Endothelial cell of umbilical vein (primary cell): ENCODE data around the gene ALOX15B.

Experiments
- CTCF ChIP-seq, 2 donors: IDR thresholded peaks; 1 replicate in 1 of 2; 2 replicates in 1 of 2; pipeline ENCODE4 v1.5.1; 2011; ENCODE audit warnings: low read length in 2 of 2, mild to moderate bottlenecking in 2 of 2, moderate library complexity in 2 of 2, control low read depth in 1 of 2, inconsistent platforms in 1 of 2, low read depth in 1 of 2; ENCODE audit not compliant: insufficient read depth in 1 of 2; ENCODE audit errors: extremely low read depth in 1 of 2
- EZH2 ChIP-seq: IDR thresholded peaks from 2 replicates; pipeline ENCODE4 v1.6.1; 2012; ENCODE audit warnings: borderline replicate concordance, low read depth, mild to moderate bottlenecking, moderate library complexity, low read length, inconsistent platforms; ENCODE audit not compliant: severe bottlenecking
- JUN ChIP-seq: IDR thresholded peaks from 2 replicates; pipeline ENCODE4 v1.6.1; 2011; ENCODE audit warnings: borderline replicate concordance, low read depth; ENCODE audit not compliant: insufficient read length, insufficient read depth
- MYC ChIP-seq: IDR thresholded peaks from one replicate; pipeline ENCODE4 v1.6.1; 2011; ENCODE audit warnings: mild to moderate bottlenecking, low read depth, low read length
- POLR2A ChIP-seq: IDR thresholded peaks from 2 replicates; pipeline ENCODE4 v1.6.1; 2012; ENCODE audit warnings: low read depth, mild to moderate bottlenecking, control low read depth, low read length
- POLR2AphosphoS5 ChIP-seq: IDR thresholded peaks from 2 replicates; pipeline ENCODE4 v1.6.1; 2012; ENCODE audit warnings: low read depth, mild to moderate bottlenecking, control low read depth, low read length, moderate library complexity; ENCODE audit not compliant: insufficient read depth

- TF ChIP-seq CTCF (IDR thresholded peaks at IDR 0.05; ENCODE audit: extremely low read depth in 1 of 2, insufficient read depth in 1 of 2, low read depth in 1 of 2, low read length in 2 of 2) (peak; percentile 53 to 56), POLR2A (no peak), EZH2 (no peak), POLR2AphosphoS5 (no peak), JUN (no peak), MYC (no peak)
These were observed 21.4 kb downstream of the ALOX15B start for GRCh38 chr17:8060274-8060673.
